Endothelial cell (in vitro differentiated cells): ENCODE measurements around the gene DAPL1. TPM values are rescaled to one million over a fixed set of nuclear protein-coding genes. Genes with fewer than 3 reads are reported as not detected.

Experiments
- DNase-seq: peaks from one replicate; pipeline ENCODE4 v3.0.0; 2021; ENCODE audit warnings: low spot score
- H3K27ac Mint-ChIP-seq: one replicate; pipeline ENCODE4 v1.8.0; 2021; ENCODE audit warnings: mixed read lengths, inconsistent platforms; ENCODE audit not compliant: unreplicated experiment
- H3K27me3 Mint-ChIP-seq: one replicate; pipeline ENCODE4 v1.8.0; 2021; ENCODE audit warnings: mild to moderate bottlenecking, moderate library complexity, mixed read lengths, inconsistent platforms; ENCODE audit not compliant: unreplicated experiment
- H3K36me3 Mint-ChIP-seq: one replicate; pipeline ENCODE4 v1.8.0; 2021; ENCODE audit warnings: mild to moderate bottlenecking, low read depth, mixed read lengths, inconsistent platforms; ENCODE audit not compliant: unreplicated experiment
- H3K4me1 Mint-ChIP-seq: one replicate; pipeline ENCODE4 v1.8.0; 2021; ENCODE audit warnings: mild to moderate bottlenecking, mixed read lengths, inconsistent platforms; ENCODE audit not compliant: unreplicated experiment
- H3K4me3 Mint-ChIP-seq: one replicate; pipeline ENCODE4 v1.8.0; 2021; ENCODE audit warnings: mild to moderate bottlenecking, mixed read lengths, inconsistent platforms; ENCODE audit not compliant: unreplicated experiment
- H3K9me3 Mint-ChIP-seq: one replicate; pipeline ENCODE4 v1.8.0; 2021; ENCODE audit warnings: mixed read lengths, inconsistent platforms; ENCODE audit not compliant: unreplicated experiment
- total RNA-seq: library from RNA; stranded (reverse); fragmentation: NEBNext Ultra II Directional; extraction: Animal tissue kit (Norgen Biotek cat#: 25700); gene quantifications from one replicate; pipeline ENCODE4 v1.2.1, GENCODE V29; 2021; ENCODE audit not compliant: unreplicated experiment
- TF ChIP-seq, protein P1 (sequence below): fragments of 200-600 bp; sonication (generic); IDR thresholded peaks from one replicate; pipeline ENCODE4 v1.5.0; 2021; ENCODE audit warnings: antibody characterized with exemption; ENCODE audit not compliant: unreplicated experiment

The DAPL1 gene
- total RNA-seq, 1 donor from 2014 or later: not detected

DNA sequence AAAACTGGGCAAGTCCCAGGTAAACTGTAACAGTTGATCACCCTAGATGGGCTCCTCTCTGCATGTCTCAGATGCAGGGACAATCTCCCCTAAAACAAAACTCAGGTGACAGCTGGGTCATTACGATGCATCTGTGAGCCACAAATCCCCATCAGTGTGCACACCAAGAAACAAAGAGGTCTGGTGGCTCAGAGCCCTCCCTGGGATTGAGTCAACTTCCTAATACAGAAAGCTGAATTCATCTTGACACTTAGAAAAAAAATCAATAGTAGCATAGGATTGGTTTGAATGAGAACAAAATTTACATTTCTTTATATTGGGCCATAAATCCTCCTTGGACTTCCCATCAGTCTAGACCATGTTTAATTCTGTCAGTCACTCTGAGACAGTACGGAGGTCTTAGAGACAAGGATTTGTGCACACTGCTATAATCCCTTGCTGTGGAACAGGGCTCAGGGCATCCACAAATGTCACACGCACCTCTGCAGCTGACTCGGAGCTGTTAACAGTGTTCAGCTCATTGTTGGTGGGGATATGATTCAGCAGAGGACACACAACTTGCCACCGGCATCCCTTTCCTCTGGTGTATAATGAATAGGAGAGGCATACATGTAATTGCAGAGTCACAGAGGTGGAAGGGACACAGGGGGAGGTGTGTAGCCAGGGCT, 44.5 kb upstream of the DAPL1 start:
- H3K4me3 Mint-ChIP-seq: no peak overlapping the region
- H3K27me3 Mint-ChIP-seq: no peaks in the 10 kb centered on the region

DNA sequence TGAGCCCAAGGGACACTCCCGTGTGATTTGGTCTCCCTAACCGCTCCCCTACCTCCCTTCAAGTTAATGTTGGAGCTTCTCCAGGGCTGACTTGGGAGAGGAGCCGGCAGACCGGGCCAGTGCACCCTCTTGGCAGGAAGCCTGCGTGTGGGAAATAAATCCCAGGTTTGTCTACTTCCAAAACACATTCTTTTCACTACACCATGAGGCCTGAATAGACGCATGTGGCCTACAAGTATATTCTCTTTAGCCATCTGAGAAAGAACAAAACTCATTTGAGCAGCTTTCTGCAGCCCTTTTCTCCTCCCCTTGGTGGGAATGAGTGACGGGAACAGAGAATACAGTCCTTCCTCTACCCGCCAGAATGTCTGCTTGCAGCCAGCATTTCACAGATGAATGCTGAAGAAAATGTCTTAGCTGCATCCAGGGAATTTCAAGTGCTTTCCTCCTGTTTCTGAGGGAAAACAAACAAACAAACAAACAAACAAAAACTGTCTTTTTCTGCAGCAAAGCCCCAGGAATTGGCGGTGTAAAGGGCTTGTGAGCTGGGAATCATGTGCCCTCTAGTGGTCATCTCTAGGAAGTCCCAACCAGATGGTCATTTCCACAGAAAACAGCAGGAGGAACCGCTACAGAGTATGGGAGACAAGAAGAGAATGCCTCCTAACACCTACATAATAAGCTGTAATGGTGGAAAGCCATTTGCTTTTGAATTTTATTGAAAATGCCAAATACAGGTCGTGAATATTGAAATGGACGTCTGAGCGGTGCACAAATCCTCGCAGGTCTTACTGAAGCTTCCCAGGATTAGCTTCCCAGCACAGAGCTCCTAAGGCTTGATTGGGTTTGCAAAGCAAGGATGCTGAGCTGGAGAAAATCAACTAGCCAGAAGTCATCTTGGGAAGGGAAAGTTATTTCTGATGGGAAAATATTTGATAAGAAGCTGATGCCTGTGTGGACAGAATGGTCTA, 41.2 kb upstream of the DAPL1 start:
- Mint-ChIP-seq H3K4me3 (no peak overlapping the region), H3K36me3 (no peaks in the 10 kb centered on the region), H3K27me3 (peaks cover 3% of the 10 kb centered on the region), H3K27ac (no peak overlapping the region), H3K4me1 (peaks cover 4% of the 10 kb centered on the region), H3K9me3 (no peaks in the 10 kb centered on the region)
- peak; percentile 45 for DNase-seq
- TF ChIP-seq, protein P1, sequence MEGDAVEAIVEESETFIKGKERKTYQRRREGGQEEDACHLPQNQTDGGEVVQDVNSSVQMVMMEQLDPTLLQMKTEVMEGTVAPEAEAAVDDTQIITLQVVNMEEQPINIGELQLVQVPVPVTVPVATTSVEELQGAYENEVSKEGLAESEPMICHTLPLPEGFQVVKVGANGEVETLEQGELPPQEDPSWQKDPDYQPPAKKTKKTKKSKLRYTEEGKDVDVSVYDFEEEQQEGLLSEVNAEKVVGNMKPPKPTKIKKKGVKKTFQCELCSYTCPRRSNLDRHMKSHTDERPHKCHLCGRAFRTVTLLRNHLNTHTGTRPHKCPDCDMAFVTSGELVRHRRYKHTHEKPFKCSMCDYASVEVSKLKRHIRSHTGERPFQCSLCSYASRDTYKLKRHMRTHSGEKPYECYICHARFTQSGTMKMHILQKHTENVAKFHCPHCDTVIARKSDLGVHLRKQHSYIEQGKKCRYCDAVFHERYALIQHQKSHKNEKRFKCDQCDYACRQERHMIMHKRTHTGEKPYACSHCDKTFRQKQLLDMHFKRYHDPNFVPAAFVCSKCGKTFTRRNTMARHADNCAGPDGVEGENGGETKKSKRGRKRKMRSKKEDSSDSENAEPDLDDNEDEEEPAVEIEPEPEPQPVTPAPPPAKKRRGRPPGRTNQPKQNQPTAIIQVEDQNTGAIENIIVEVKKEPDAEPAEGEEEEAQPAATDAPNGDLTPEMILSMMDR: peak; percentile 92

More for the DNA sequence above, 44.5 kb upstream of the DAPL1 start:
- H3K4me1 Mint-ChIP-seq: peaks cover 16% of the 10 kb centered on the region
- H3K9me3 Mint-ChIP-seq: no peaks in the 10 kb centered on the region
- no peaks in the 10 kb centered on the region for H3K36me3 Mint-ChIP-seq
- TF ChIP-seq, protein P1: no peak
- DNase-seq: no peak
- H3K27ac Mint-ChIP-seq: no peak overlapping the region

DNA sequence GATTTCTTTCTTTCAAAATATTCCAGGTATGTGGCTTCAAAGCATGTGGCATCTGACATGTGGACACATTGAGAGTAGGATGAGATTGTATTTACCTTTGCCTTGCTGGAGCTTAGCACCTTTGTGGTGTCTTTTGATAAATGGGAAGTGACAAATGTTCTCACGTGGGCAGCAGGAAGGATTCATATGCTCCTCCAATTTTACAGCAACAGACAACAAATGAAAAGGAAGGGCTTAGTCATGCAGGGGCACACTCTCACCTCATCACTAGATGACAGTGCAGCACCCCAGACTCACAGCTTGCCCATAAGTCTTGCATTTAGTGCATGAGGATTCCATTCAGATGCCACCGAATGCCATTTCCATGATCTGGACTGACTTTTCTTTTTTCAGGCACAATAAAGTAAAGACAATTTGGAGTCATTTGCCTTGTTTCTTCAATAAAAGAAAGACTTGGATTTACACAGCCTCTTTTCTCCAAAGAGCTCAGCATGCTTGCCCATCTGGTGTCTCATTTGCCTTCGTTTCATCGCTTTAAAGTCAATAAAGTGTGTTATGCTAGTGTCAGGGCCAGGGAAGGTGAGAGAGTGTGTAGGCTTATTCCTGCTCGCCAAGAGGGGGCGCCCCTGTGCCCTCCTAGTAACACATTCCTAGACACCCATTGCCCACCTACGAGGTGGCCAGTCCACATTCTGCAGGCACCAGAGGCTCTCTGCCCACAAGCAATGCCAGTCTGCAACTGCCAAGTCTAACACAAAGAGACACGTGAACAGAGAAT, 39.6 kb upstream of the DAPL1 start:
- H3K4me3 Mint-ChIP-seq: no peak overlapping the region
- TF ChIP-seq, protein P1: peak; percentile 60
- H3K4me1 Mint-ChIP-seq: peaks cover 4% of the 10 kb centered on the region
- H3K9me3 Mint-ChIP-seq: no peaks in the 10 kb centered on the region
- H3K27ac Mint-ChIP-seq: no peak overlapping the region
- no peaks in the 10 kb centered on the region for H3K36me3 Mint-ChIP-seq
- DNase-seq: peak; percentile 27
- peaks cover 3% of the 10 kb centered on the region for H3K27me3 Mint-ChIP-seq

DNA sequence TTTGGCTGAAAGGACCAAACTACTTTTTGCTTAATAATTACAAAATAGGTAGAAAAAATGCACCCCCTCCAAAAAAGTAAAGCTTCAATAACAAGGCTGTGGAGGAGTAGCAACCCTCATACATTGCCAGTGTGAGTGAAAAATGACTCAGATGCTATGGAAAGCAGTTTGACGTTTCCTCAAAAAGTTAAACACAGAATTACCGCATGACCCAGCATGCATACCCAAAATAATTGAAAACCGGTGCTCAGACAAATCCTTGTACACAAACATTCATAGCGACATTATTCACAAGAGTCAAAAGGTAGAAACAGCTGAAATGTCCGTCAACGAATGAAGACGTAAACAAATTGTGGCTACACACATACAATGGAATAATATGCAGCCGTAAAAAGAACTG, 38.8 kb upstream of the DAPL1 start:
- Mint-ChIP-seq H3K4me3 (no peak overlapping the region), H3K36me3 (no peaks in the 10 kb centered on the region), H3K9me3 (no peaks in the 10 kb centered on the region), H3K4me1 (peaks cover 5% of the 10 kb centered on the region), H3K27me3 (peaks cover 3% of the 10 kb centered on the region), H3K27ac (no peak overlapping the region)
- DNase-seq: no peak
- TF ChIP-seq, protein P1: no peak
